HCT116 (cell line): ENCODE results near the gene TEX55. TPM values are rescaled to one million over a fixed set of nuclear protein-coding genes. Genes with fewer than 3 reads are reported as not detected.

Experiments used
- ATAC-seq: fragments of 200-7000 bp; cut with Tn5 transposase; 2 replicates; pipeline ENCODE4 v1.9.1; 2020; ENCODE audit warnings: mild to moderate bottlenecking, moderate library complexity
- BruUV-seq: library from RNA; stranded (reverse); fragments of 400-500 nt; replicated peaks from 2 replicates; lab custom pipeline; 2021; lab: Mats Ljungman, UMichigan
- CTCF ChIA-PET: fragments of 300-600 bp; sonication (Branson Sonifier 250); formaldehyde crosslinking; loops from one replicate; lab custom pipeline; 2021; ENCODE audit warnings: antibody characterized with exemption; lab: Charles Lee
- POLR2A ChIA-PET: fragments of 300-600, 350-600 bp; sonication (Branson Sonifier 250); formaldehyde crosslinking; loops from one replicate; lab custom pipeline; 2021; ENCODE audit warnings: antibody characterized with exemption; lab: Charles Lee
- RAD21 ChIA-PET, 2 experiments: fragments of 300-600 bp; sonication (Branson Sonifier 250); formaldehyde crosslinking; loops; one replicate each; lab custom pipeline; 2023; ENCODE audit warnings: low total read pairs in 2 of 2; ENCODE audit not compliant: uncharacterized antibody in 2 of 2, unreplicated experiment in 2 of 2, low non-redundant PET in 1 of 2; lab: Charles Lee
- DNase-seq: peaks from one replicate; pipeline ENCODE4 v3.0.0-alpha.2; 2010; ENCODE audit warnings: low read depth, low spot score
- H2AFZ ChIP-seq: fragments of 200-600 bp; shearing (Covaris generic), sonication (generic); 2 replicates; pipeline ENCODE4 v1.6.1; 2017; ENCODE audit warnings: low read depth, mixed run types, mixed read lengths, antibody characterized with exemption, low read length; ENCODE audit not compliant: poor library complexity, severe bottlenecking
- H3K27ac ChIP-seq: 2 replicates; pipeline ENCODE4 v1.5.1; 2012; ENCODE audit warnings: low read depth, low read length
- H3K27me3 ChIP-seq: fragments of 200-600 bp; sonication (generic); 2 replicates; pipeline ENCODE4 v1.6.1; 2016; ENCODE audit warnings: mixed run types, low read length, mixed read lengths; ENCODE audit not compliant: insufficient read depth
- H3K36me3 ChIP-seq, 2 experiments: fragments of 200-500 bp in 1 of 2; fragments of 200-600 bp in 1 of 2; sonication (Bioruptor generic) in 1 of 2; sonication (generic) in 1 of 2; 2 replicates each; pipeline versions ENCODE4 v1.5.1 to v1.6.1; 2014 to 2016; ENCODE audit warnings: low read length in 2 of 2, inconsistent platforms in 1 of 2, mixed read lengths in 1 of 2, mixed run types in 1 of 2; ENCODE audit not compliant: insufficient read depth in 2 of 2, control insufficient read depth in 1 of 2
- H3K4me1 ChIP-seq, 2 experiments: fragments of 200-600 bp in 1 of 2; sonication (generic) in 1 of 2; 2 replicates each; pipeline versions ENCODE4 v1.5.1 to v1.6.1; 2012 to 2017; ENCODE audit warnings: low read length in 2 of 2, inconsistent platforms in 1 of 2, mild to moderate bottlenecking in 1 of 2, mixed read lengths in 1 of 2, mixed run types in 1 of 2, moderate library complexity in 1 of 2; ENCODE audit not compliant: insufficient read depth in 2 of 2, control insufficient read depth in 1 of 2
- H3K4me2 ChIP-seq: fragments of 200-600 bp; sonication (generic); 2 replicates; pipeline ENCODE4 v1.6.1; 2017; ENCODE audit warnings: mixed run types, low read length, mixed read lengths
- H3K4me3 ChIP-seq, 2 experiments: fragments of 200-600 bp in 1 of 2; sonication (generic) in 1 of 2; replicated peaks in 1 of 2; 2 replicates each; pipeline ENCODE4 v1.5.1; 2011 to 2016; ENCODE audit warnings: low read length in 2 of 2, control low read depth in 1 of 2, low read depth in 1 of 2, mild to moderate bottlenecking in 1 of 2, mixed read lengths in 1 of 2, mixed run types in 1 of 2
- H3K79me2 ChIP-seq: fragments of 200-600 bp; sonication (generic); 2 replicates; pipeline ENCODE4 v1.6.1; 2017; ENCODE audit warnings: mild to moderate bottlenecking, mixed run types, low read length, moderate library complexity, mixed read lengths; ENCODE audit not compliant: insufficient read depth
- H3K9ac ChIP-seq: fragments of 200-600 bp; sonication (generic); 2 replicates; pipeline ENCODE4 v1.6.1; 2016; ENCODE audit warnings: low read length, mixed read lengths
- H3K9me2 ChIP-seq: fragments of 200-600 bp; sonication (generic), shearing (Covaris generic); 2 replicates; pipeline ENCODE4 v1.6.1; 2017; ENCODE audit warnings: mixed run types, mild to moderate bottlenecking, moderate library complexity; ENCODE audit not compliant: insufficient read depth
- H3K9me3 ChIP-seq, 2 experiments: fragments of 200-500 bp in 1 of 2; fragments of 200-600 bp in 1 of 2; sonication (Bioruptor generic) in 1 of 2; sonication (generic) in 1 of 2; 2 replicates each; pipeline ENCODE4 v1.6.1; 2014 to 2017; ENCODE audit warnings: low read length in 2 of 2, mixed read lengths in 2 of 2, inconsistent platforms in 1 of 2, low read depth in 1 of 2, mild to moderate bottlenecking in 1 of 2, mixed run types in 1 of 2, moderate library complexity in 1 of 2; ENCODE audit not compliant: control insufficient read depth in 1 of 2, insufficient read depth in 1 of 2
- H4K20me1 ChIP-seq: fragments of 200-600 bp; sonication (generic), shearing (Covaris generic); 2 replicates; pipeline ENCODE4 v1.6.1; 2017; ENCODE audit warnings: mixed run types, mild to moderate bottlenecking, moderate library complexity; ENCODE audit not compliant: insufficient read depth
- EZH2phosphoT487 ChIP-seq: fragments of 200-600 bp; IDR thresholded peaks from 2 replicates; pipeline ENCODE4 v1.6.1; 2018; ENCODE audit warnings: antibody characterized with exemption, borderline replicate concordance
- MAX ChIP-seq: IDR thresholded peaks from 2 replicates; pipeline ENCODE4 v1.6.1; 2012
- POLR2A ChIP-seq: IDR thresholded peaks from 2 replicates; pipeline ENCODE4 v1.7.0; 2011; ENCODE audit warnings: borderline replicate concordance; ENCODE audit not compliant: insufficient read depth, insufficient read length; ENCODE audit errors: extremely low read depth
- REST ChIP-seq: IDR thresholded peaks from 2 replicates; pipeline ENCODE4 v1.6.1; 2012; ENCODE audit warnings: low read depth
- SP1 ChIP-seq: IDR thresholded peaks from 2 replicates; pipeline ENCODE4 v1.6.1; 2012; ENCODE audit warnings: low read depth
- SRF ChIP-seq: IDR thresholded peaks from 2 replicates; pipeline ENCODE4 v1.6.1; 2012; ENCODE audit warnings: low read depth
- ZBTB33 ChIP-seq: IDR thresholded peaks from 2 replicates; pipeline ENCODE4 v1.6.1; 2011; ENCODE audit warnings: mild to moderate bottlenecking, low read length, moderate library complexity; ENCODE audit not compliant: insufficient replicate concordance; ENCODE audit errors: extremely low read depth
- intact Hi-C: fragments of 100-400 bp; cut with micrococcal nuclease; formaldehyde crosslinking; loops from 2 replicates; pipeline ENCODE4 v1.10.0; 2022
- total RNA-seq: library from RNA; stranded (reverse); gene quantifications from one replicate; pipeline ENCODE4 v1.2.1, GENCODE V29; 2021; ENCODE audit not compliant: unreplicated experiment

The TEX55 gene
- total RNA-seq, 1 experiment from 2014 or later = not detected

GRCh38 chr3:119184796-119185570, 39.0 kb downstream of the TEX55 start:
- ChIA-PET RAD21 (no interaction called here), POLR2A (no interaction called here), CTCF (no interaction called here)
- Histone ChIP-seq H3K79me2 (no peaks in the 10 kb centered on the region), H3K4me2 (no peak overlapping the region), H3K9me2 (no peaks in the 10 kb centered on the region), H4K20me1 (no peaks in the 10 kb centered on the region), H3K4me3 (no peak overlapping the region), H3K36me3 (no peaks in the 10 kb centered on the region), H3K4me1 (no peaks in the 10 kb centered on the region), H3K9ac (no peak overlapping the region), H3K27me3 (no peaks in the 10 kb centered on the region), H3K27ac (no peak overlapping the region), H3K9me3 (no peaks in the 10 kb centered on the region), H2AFZ (no peak overlapping the region)
- no TSS peak for BruUV-seq
- DNase-seq = no peak
- TF ChIP-seq ZBTB33 (no peak), EZH2phosphoT487 (no peak), SP1 (no peak), REST (no peak), MAX (no peak), POLR2A (no peak), SRF (no peak)
- no peak for ATAC-seq
- intact Hi-C loops = no loop called here
